CD4-positive, alpha-beta T cell treated with Interleukin-4 for 1 hour (primary cell): ENCODE measurements around the gene YTHDF2.

Source experiments
- DNase-seq, 2 donors: peaks; one replicate each; pipeline ENCODE4 v3.0.0-alpha.2; 2020 to 2022

The YTHDF2 gene

GRCh38 chr1:28803662-28804061 is 66.9 kb downstream of the YTHDF2 start:
- DNase-seq = no peak

GRCh38 chr1:28804071-28804470 is 67.3 kb downstream of the YTHDF2 start:
- no peak for DNase-seq

GRCh38 chr1:28807046-28807445 is 70.3 kb downstream of the YTHDF2 start:
- no peak for DNase-seq

GRCh38 chr1:28807986-28808385 is 71.2 kb downstream of the YTHDF2 start:
- no peak for DNase-seq

DNA sequence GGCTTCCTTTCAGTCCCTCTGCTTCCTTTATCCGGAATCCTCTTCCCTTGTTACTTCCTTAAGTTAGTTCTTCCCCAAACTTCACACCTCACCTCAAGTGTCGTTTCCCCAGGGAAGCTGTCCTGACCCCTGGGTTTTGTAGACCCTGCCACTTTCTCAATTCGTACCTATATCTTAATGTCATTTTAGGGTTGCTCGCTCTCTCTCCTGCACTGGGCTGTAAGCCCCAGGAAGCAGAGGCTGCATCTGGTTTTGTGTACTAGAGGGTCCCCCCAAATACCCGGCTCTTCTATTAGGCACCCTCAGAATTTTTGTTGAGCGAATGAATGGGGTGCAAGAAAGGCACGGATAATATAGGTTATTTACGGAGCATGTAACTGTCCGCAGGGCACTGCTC is 74.6 kb downstream of the YTHDF2 start:
- no peak for DNase-seq

DNA sequence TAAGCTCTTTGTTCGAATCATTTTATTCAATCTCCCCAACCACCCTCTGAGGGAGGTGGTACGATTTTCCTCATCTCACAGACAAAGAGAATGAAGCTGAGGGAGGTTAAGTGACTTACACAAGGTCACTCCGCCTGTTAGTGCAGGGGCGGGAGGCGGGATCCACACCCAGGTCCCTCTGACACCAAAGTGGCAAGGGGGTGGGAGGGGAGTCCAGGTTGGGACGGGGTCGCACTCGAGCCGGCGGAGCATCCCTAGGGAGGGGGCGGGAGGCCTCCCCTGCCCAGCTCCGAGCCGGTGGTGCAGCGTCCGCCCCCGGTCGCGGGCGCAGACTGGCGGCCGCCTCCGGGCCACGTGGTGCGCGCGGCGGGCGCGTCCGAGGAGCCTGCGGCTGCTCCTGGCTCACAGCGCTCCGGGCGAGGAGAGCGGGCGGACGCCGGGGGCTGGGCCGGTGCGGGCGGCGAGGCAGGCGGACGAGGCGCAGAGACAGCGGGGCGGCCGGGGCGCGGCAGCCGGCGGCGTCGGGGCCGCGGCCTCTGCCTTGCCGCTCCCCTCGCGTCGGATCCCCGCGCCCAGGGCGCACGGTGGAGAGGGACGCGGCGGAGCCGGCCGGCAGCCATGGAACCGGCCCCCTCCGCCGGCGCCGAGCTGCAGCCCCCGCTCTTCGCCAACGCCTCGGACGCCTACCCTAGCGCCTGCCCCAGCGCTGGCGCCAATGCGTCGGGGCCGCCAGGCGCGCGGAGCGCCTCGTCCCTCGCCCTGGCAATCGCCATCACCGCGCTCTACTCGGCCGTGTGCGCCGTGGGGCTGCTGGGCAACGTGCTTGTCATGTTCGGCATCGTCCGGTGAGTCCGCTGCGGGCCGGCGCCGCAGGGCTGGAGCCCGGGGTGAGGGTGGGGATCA is 75.3 kb downstream of the YTHDF2 start, which contains the start of gene OPRD1:
Gene OPRD1, plus strand, starts transcription at position 405 of the 903 bp plus-strand sequence. Its CDS starts 214 bp downstream, at position 619.
- no peak for DNase-seq

GRCh38 chr1:28812669-28813468 is 76.1 kb downstream of the YTHDF2 start:
- DNase-seq = no peak

DNA sequence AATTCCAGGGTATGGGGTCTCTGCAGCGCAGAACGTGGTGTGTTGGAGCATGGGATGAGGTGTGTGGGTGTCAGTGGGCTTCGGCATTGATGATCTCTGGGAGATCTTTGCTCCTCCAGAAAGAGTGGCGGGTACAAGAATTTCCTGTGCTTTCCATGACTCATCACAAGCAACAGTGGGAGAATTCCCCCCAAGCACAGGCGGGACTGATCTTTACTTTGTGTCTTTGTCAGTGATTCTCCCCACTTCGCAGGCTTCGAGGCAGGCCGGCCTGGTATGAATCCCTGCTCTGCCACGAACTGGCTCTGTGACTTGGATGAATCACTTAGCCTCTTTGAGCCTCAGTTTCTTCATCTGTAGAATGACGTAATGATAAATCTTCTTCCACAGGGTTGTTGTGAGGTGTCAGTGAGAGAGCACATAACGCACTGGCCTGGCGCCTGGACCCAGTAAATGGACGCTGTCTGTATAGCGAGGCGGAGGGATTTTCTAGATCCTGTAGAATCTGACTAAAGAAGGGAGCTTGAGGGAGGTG is 77.3 kb downstream of the YTHDF2 start:
- DNase-seq = no peak

GRCh38 chr1:28815533-28816185 is 78.9 kb downstream of the YTHDF2 start:
- DNase-seq = no peak

DNA sequence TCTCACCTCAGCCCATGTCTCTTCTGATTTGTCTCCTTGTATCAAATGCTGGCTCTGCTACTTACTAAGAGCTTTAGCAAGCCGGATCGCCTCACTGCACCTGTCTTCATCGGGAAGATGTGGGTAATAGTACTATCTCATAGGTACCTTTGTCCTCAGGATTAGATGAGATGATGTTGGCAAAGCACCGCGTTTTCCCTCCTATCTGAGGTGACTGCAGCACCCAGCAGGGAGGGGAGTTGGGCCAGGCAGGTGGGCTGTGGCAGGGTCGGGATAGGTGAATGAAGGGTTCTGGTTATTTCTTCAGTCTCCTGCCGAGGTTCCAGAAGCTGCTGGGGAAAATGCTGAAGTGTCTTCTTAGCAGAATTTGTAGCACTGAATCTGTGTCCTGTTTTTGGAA is 80.4 kb downstream of the YTHDF2 start:
- DNase-seq = no peak

DNA sequence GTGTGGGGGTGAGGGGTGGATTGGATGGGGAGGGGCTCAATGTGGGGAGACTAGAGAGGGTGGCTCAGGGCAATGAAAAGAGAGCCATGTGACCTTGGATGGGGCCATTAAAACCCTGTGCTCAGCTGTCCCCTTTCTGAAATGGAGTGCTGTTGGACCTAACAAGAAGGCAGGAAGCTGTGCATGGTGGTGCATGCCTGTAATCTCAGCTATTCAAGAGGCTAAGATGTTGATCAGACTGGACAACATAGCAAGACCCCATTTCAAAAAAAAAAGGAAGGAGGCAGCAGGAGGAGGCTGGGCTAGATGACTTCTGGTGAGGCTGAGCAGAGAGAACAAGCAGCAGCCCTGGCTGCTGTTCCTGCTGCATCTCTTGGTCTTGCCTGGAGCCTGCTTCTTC is 82.3 kb downstream of the YTHDF2 start:
- DNase-seq = no peak
